ENCODE measurements around the gene MAGEE1. TPM values are rescaled to one million over a fixed set of nuclear protein-coding genes. Genes with fewer than 3 reads are reported as not detected.
A peak's percentile ranks its signal among the peaks of the same experiment; 100 is the strongest.

Gene MAGEE1
- polyA plus RNA-seq (2013): 1.9 and 2.0 TPM in 2 replicates

- Histone ChIP-seq H3K14ac (ENCODE audit: low read length) (peak within 1 kb of the TSS; percentile 59), H2BK5ac (ENCODE audit: low read depth, low read length, poor library complexity) (no peak within 1 kb of the TSS), H3K27ac (ENCODE audit: low read depth, low read length) (no peak within 1 kb of the TSS), H3K9ac (ENCODE audit: low read length) (peak within 1 kb of the TSS; percentile 68), H4K8ac (ENCODE audit: low read depth, low read length) (peak within 1 kb of the TSS; percentile 85), H3K4me1 (ENCODE audit: control insufficient read depth in 1 of 2, insufficient read depth in 2 of 2, low read length in 2 of 2) (peaks cover 0 to 6% of the 10 kb centered on the region in 2 experiments), H3K27me3 (ENCODE audit: insufficient read depth, low read length) (no peaks in the 10 kb centered on the region), H3K23ac (ENCODE audit: low read length) (no peak within 1 kb of the TSS), H4K12ac (ENCODE audit: low read depth, low read length) (peak within 1 kb of the TSS; percentile 68), H3K9me3 (ENCODE audit: insufficient read depth, low read depth, low read length) (no peaks in the 10 kb centered on the region), H3K79me2 (ENCODE audit: control insufficient read depth, insufficient read depth, low read length, poor library complexity) (peaks cover 4% of the 10 kb centered on the region), H3K4ac (ENCODE audit: low read depth, low read length) (no peak within 1 kb of the TSS), H2BK12ac (ENCODE audit: low read length) (no peak within 1 kb of the TSS), H2AFZ (ENCODE audit: insufficient read depth, low read length, poor library complexity) (peak within 1 kb of the TSS; percentile 83), H3K18ac (ENCODE audit: low read length) (peak within 1 kb of the TSS; percentile 61), H3K4me3 (ENCODE audit: low read depth, low read length) (peak within 1 kb of the TSS; percentile 81), H2AK5ac (ENCODE audit: low read length) (no peak within 1 kb of the TSS), H3K4me2 (ENCODE audit: low read length) (peak within 1 kb of the TSS; percentile 98), H3K79me1 (ENCODE audit: low read length) (peaks cover 2% of the 10 kb centered on the region), H3K36me3 (ENCODE audit: control insufficient read depth in 1 of 2, insufficient read depth in 2 of 2, low read length in 2 of 2) (no peaks in the 10 kb centered on the region), H2BK120ac (ENCODE audit: insufficient read depth, low read length, poor library complexity) (no peak within 1 kb of the TSS), H4K91ac (ENCODE audit: low read depth, low read length) (no peak within 1 kb of the TSS)
- DNase-seq: peak; percentile 7 to 59
- no CpG with 5 or more reads among the region's 42 CpGs for WGBS (ENCODE audit: extremely low coverage, insufficient coverage, insufficient read length)
These were observed at the start of gene MAGEE1 for GRCh38 chrX:76427560-76428242. Gene MAGEE1, plus strand, starts transcription at chrX:76427710. Its CDS starts 221 bp downstream, at chrX:76427931.

GRCh38 chrX:76398970-76399369 is 28.5 kb upstream of the MAGEE1 start:
- Histone ChIP-seq H3K4me1 (ENCODE audit: control insufficient read depth in 1 of 2, insufficient read depth in 2 of 2, low read length in 2 of 2) (no peaks in the 10 kb centered on the region), H2AK5ac (ENCODE audit: low read length) (no peak overlapping the region), H3K4ac (ENCODE audit: low read depth, low read length) (no peak overlapping the region), H2AFZ (ENCODE audit: insufficient read depth, low read length, poor library complexity) (no peak overlapping the region), H3K27me3 (ENCODE audit: insufficient read depth, low read length) (no peaks in the 10 kb centered on the region), H4K8ac (ENCODE audit: low read depth, low read length) (no peak overlapping the region), H3K18ac (ENCODE audit: low read length) (no peak overlapping the region), H4K91ac (ENCODE audit: low read depth, low read length) (no peak overlapping the region), H3K4me3 (ENCODE audit: low read depth, low read length) (no peak overlapping the region), H2BK120ac (ENCODE audit: insufficient read depth, low read length, poor library complexity) (no peak overlapping the region), H3K23ac (ENCODE audit: low read length) (no peak overlapping the region), H3K9ac (ENCODE audit: low read length) (no peak overlapping the region), H3K36me3 (ENCODE audit: control insufficient read depth in 1 of 2, insufficient read depth in 2 of 2, low read length in 2 of 2) (no peaks in the 10 kb centered on the region), H3K14ac (ENCODE audit: low read length) (no peak overlapping the region), H2BK5ac (ENCODE audit: low read depth, low read length, poor library complexity) (no peak overlapping the region), H3K4me2 (ENCODE audit: low read length) (no peak overlapping the region), H2BK12ac (ENCODE audit: low read length) (no peak overlapping the region), H4K12ac (ENCODE audit: low read depth, low read length) (no peak overlapping the region), H3K27ac (ENCODE audit: low read depth, low read length) (no peak overlapping the region), H3K79me1 (ENCODE audit: low read length) (no peaks in the 10 kb centered on the region), H3K79me2 (ENCODE audit: control insufficient read depth, insufficient read depth, low read length, poor library complexity) (no peaks in the 10 kb centered on the region), H3K9me3 (ENCODE audit: insufficient read depth, low read depth, low read length) (no peaks in the 10 kb centered on the region)
- DNase-seq: no peak

- Histone ChIP-seq H3K14ac (ENCODE audit: low read length) (no peak overlapping the region), H4K91ac (ENCODE audit: low read depth, low read length) (no peak overlapping the region), H3K23ac (ENCODE audit: low read length) (no peak overlapping the region), H3K4ac (ENCODE audit: low read depth, low read length) (no peak overlapping the region), H3K4me2 (ENCODE audit: low read length) (no peak overlapping the region), H4K12ac (ENCODE audit: low read depth, low read length) (no peak overlapping the region), H2AFZ (ENCODE audit: insufficient read depth, low read length, poor library complexity) (no peak overlapping the region), H3K4me1 (ENCODE audit: control insufficient read depth in 1 of 2, insufficient read depth in 2 of 2, low read length in 2 of 2) (no peaks in the 10 kb centered on the region), H2AK5ac (ENCODE audit: low read length) (no peak overlapping the region), H3K79me2 (ENCODE audit: control insufficient read depth, insufficient read depth, low read length, poor library complexity) (no peaks in the 10 kb centered on the region), H3K27me3 (ENCODE audit: insufficient read depth, low read length) (no peaks in the 10 kb centered on the region), H3K4me3 (ENCODE audit: low read depth, low read length) (no peak overlapping the region), H3K9me3 (ENCODE audit: insufficient read depth, low read depth, low read length) (no peaks in the 10 kb centered on the region), H2BK12ac (ENCODE audit: low read length) (no peak overlapping the region), H3K27ac (ENCODE audit: low read depth, low read length) (no peak overlapping the region), H2BK5ac (ENCODE audit: low read depth, low read length, poor library complexity) (no peak overlapping the region), H3K9ac (ENCODE audit: low read length) (no peak overlapping the region), H4K8ac (ENCODE audit: low read depth, low read length) (no peak overlapping the region), H3K18ac (ENCODE audit: low read length) (no peak overlapping the region), H3K36me3 (ENCODE audit: control insufficient read depth in 1 of 2, insufficient read depth in 2 of 2, low read length in 2 of 2) (no peaks in the 10 kb centered on the region), H2BK120ac (ENCODE audit: insufficient read depth, low read length, poor library complexity) (no peak overlapping the region), H3K79me1 (ENCODE audit: low read length) (no peaks in the 10 kb centered on the region)
- DNase-seq: no peak
- WGBS (ENCODE audit: extremely low coverage, insufficient coverage, insufficient read length): no CpG with 5 or more reads among the region's 2 CpGs
These were observed 19.7 kb upstream of the MAGEE1 start for GRCh38 chrX:76407795-76408194.

- no peak overlapping the region for H3K4ac ChIP-seq (ENCODE audit: low read depth, low read length)
- no peaks in the 10 kb centered on the region for H3K79me1 ChIP-seq (ENCODE audit: low read length)
- no peak overlapping the region for H3K27ac ChIP-seq (ENCODE audit: low read depth, low read length)
- no peak overlapping the region for H4K91ac ChIP-seq (ENCODE audit: low read depth, low read length)
- no CpG with 5 or more reads among the region's 1 CpG for WGBS (ENCODE audit: extremely low coverage, insufficient coverage, insufficient read length)
- no peak for DNase-seq
- no peak overlapping the region for H3K4me3 ChIP-seq (ENCODE audit: low read depth, low read length)
- H2AFZ ChIP-seq (ENCODE audit: insufficient read depth, low read length, poor library complexity): no peak overlapping the region
- H3K4me1 ChIP-seq (ENCODE audit: control insufficient read depth in 1 of 2, insufficient read depth in 2 of 2, low read length in 2 of 2): no peaks in the 10 kb centered on the region
- no peaks in the 10 kb centered on the region for H3K27me3 ChIP-seq (ENCODE audit: insufficient read depth, low read length)
- no peak overlapping the region for H2BK120ac ChIP-seq (ENCODE audit: insufficient read depth, low read length, poor library complexity)
- no peak overlapping the region for H3K23ac ChIP-seq (ENCODE audit: low read length)
- H4K8ac ChIP-seq (ENCODE audit: low read depth, low read length): no peak overlapping the region
- no peak overlapping the region for H3K4me2 ChIP-seq (ENCODE audit: low read length)
- H3K79me2 ChIP-seq (ENCODE audit: control insufficient read depth, insufficient read depth, low read length, poor library complexity): no peaks in the 10 kb centered on the region
- H2BK5ac ChIP-seq (ENCODE audit: low read depth, low read length, poor library complexity): no peak overlapping the region
- H2BK12ac ChIP-seq (ENCODE audit: low read length): no peak overlapping the region
- no peak overlapping the region for H3K14ac ChIP-seq (ENCODE audit: low read length)
- no peak overlapping the region for H2AK5ac ChIP-seq (ENCODE audit: low read length)
- no peaks in the 10 kb centered on the region for H3K9me3 ChIP-seq (ENCODE audit: insufficient read depth, low read depth, low read length)
- H3K9ac ChIP-seq (ENCODE audit: low read length): no peak overlapping the region
- H4K12ac ChIP-seq (ENCODE audit: low read depth, low read length): no peak overlapping the region
- H3K18ac ChIP-seq (ENCODE audit: low read length): no peak overlapping the region
- no peaks in the 10 kb centered on the region for H3K36me3 ChIP-seq (ENCODE audit: control insufficient read depth in 1 of 2, insufficient read depth in 2 of 2, low read length in 2 of 2)
These were observed 7.3 kb upstream of the MAGEE1 start for GRCh38 chrX:76420237-76420636.

Data from trophoblast cell (in vitro differentiated cells and primary cell).